ENCODE data around the gene USP12. TPM values are rescaled to one million over a fixed set of nuclear protein-coding genes. Genes with fewer than 3 reads are reported as not detected.
"Not testable (repeated sequence)": the region's sequence is repeated elsewhere in the genome, so short reads cannot be mapped to it uniquely, and the experiment has no call there.

The USP12 gene
- total RNA-seq, result 42.9 and 43.9 TPM in 2 replicates
- 21.3 TPM for polyA plus RNA-seq (2012)

- DNase-seq (ENCODE audit: low read depth), result peak; percentile 40
These were observed at the start of gene USP12 for GRCh38 chr13:27171244-27171826. Gene USP12, minus strand, starts transcription at chr13:27171811. Its CDS starts 172 bp downstream, at chr13:27171639.

GRCh38 chr13:27219611-27220010 is 48.0 kb upstream of the USP12 start:
- DNase-seq (ENCODE audit: low read depth), result no peak

- not testable (repeated sequence) for DNase-seq (ENCODE audit: low read depth)
These were observed 47.2 kb upstream of the USP12 start for GRCh38 chr13:27218861-27219260.

GRCh38 chr13:27217791-27218190 is 46.2 kb upstream of the USP12 start:
- DNase-seq (ENCODE audit: low read depth), result not testable (repeated sequence)

GRCh38 chr13:27213386-27213785 is 41.8 kb upstream of the USP12 start:
- DNase-seq (ENCODE audit: low read depth), result not testable (repeated sequence)

- no peak for DNase-seq (ENCODE audit: low read depth)
These were observed 40.3 kb upstream of the USP12 start for GRCh38 chr13:27211771-27212364.

- no peak for DNase-seq (ENCODE audit: low read depth)
These were observed 39.7 kb upstream of the USP12 start for GRCh38 chr13:27211271-27211670.

GRCh38 chr13:27208514-27208913 is 36.9 kb upstream of the USP12 start:
- no peak for DNase-seq (ENCODE audit: low read depth)

- DNase-seq (ENCODE audit: low read depth), result peak; percentile 28
These were observed 32.2 kb upstream of the USP12 start for GRCh38 chr13:27203854-27204253.

GRCh38 chr13:27203186-27203585 is 31.6 kb upstream of the USP12 start:
- no peak for DNase-seq (ENCODE audit: low read depth)

GRCh38 chr13:27201661-27202060 is 30.1 kb upstream of the USP12 start:
- DNase-seq (ENCODE audit: low read depth), result no peak

- DNase-seq (ENCODE audit: low read depth), result no peak
These were observed 28.9 kb upstream of the USP12 start for GRCh38 chr13:27200413-27201070.

GRCh38 chr13:27199696-27200095 is 28.1 kb upstream of the USP12 start:
- DNase-seq (ENCODE audit: low read depth), result no peak

GRCh38 chr13:27199211-27199610 is 27.6 kb upstream of the USP12 start:
- no peak for DNase-seq (ENCODE audit: low read depth)

- peak; percentile 67 for DNase-seq (ENCODE audit: low read depth)
These were observed 23.5 kb upstream of the USP12 start for GRCh38 chr13:27194895-27195764.

GRCh38 chr13:27194209-27194608 is 22.6 kb upstream of the USP12 start:
- no peak for DNase-seq (ENCODE audit: low read depth)

- no peak for DNase-seq (ENCODE audit: low read depth)
These were observed 21.9 kb upstream of the USP12 start for GRCh38 chr13:27193496-27193895.

GRCh38 chr13:27192973-27193372 is 21.4 kb upstream of the USP12 start:
- DNase-seq (ENCODE audit: low read depth), result no peak

GRCh38 chr13:27192367-27192766 is 20.8 kb upstream of the USP12 start:
- DNase-seq (ENCODE audit: low read depth), result not testable (repeated sequence)

- DNase-seq (ENCODE audit: low read depth), result no peak
These were observed 17.6 kb upstream of the USP12 start for GRCh38 chr13:27189192-27189591.

- no peak for DNase-seq (ENCODE audit: low read depth)
These were observed 16.6 kb upstream of the USP12 start for GRCh38 chr13:27188239-27188638.

GRCh38 chr13:27186295-27186694 is 14.7 kb upstream of the USP12 start:
- DNase-seq (ENCODE audit: low read depth), result no peak

Measured in myocyte (in vitro differentiated cells).